ENCODE results near the gene OSBPL9. TPM values are rescaled to one million over a fixed set of nuclear protein-coding genes. Genes with fewer than 3 reads are reported as not detected.

Gene OSBPL9
- total RNA-seq, 3 donors from 2014 or later, result 44.2 to 51.5 (median 50.7) TPM

- intact Hi-C loops (cut with DNase I, micrococcal nuclease), result no loop called here
- H3K9me3 ChIP-seq, result no peaks in the 10 kb centered on the region
- ATAC-seq (no peak), DNase-seq (no peak)
- TF ChIP-seq CTCF (IDR thresholded peaks at IDR 0.05), result no peak
- H3K4me3 ChIP-seq, result no peak overlapping the region
- H3K36me3 ChIP-seq (ENCODE audit: low read depth), result no peaks in the 10 kb centered on the region
- no peaks in the 10 kb centered on the region for H3K4me1 ChIP-seq (ENCODE audit: low read depth)
Observed at GRCh38 chr1:51630393-51630792, 13.5 kb downstream of the OSBPL9 start.

GRCh38 chr1:51630922-51631321, 14.0 kb downstream of the OSBPL9 start:
- ATAC-seq, result no peak
- intact Hi-C loops (cut with DNase I, micrococcal nuclease), result no loop called here

GRCh38 chr1:51631747-51632146, 14.9 kb downstream of the OSBPL9 start:
- Histone ChIP-seq H3K4me3 (no peak overlapping the region), H3K9me3 (no peaks in the 10 kb centered on the region), H3K36me3 (ENCODE audit: low read depth) (no peaks in the 10 kb centered on the region), H3K4me1 (ENCODE audit: low read depth) (no peaks in the 10 kb centered on the region)
- no peak for TF ChIP-seq CTCF (IDR thresholded peaks at IDR 0.05)
- ATAC-seq (no peak), DNase-seq (no peak)
- intact Hi-C loops (cut with DNase I, micrococcal nuclease), result no loop called here

More at GRCh38 chr1:51630922-51631321, 14.0 kb downstream of the OSBPL9 start:
- Histone ChIP-seq H3K4me3 (no peak overlapping the region), H3K4me1 (ENCODE audit: low read depth) (no peaks in the 10 kb centered on the region), H3K9me3 (no peaks in the 10 kb centered on the region), H3K36me3 (ENCODE audit: low read depth) (no peaks in the 10 kb centered on the region)
- DNase-seq, result no peak
- no peak for TF ChIP-seq CTCF (IDR thresholded peaks at IDR 0.05)

GRCh38 chr1:51634618-51635017, 17.7 kb downstream of the OSBPL9 start:
- ATAC-seq (no peak), DNase-seq (no peak)
- H3K4me1 ChIP-seq (ENCODE audit: low read depth), result no peaks in the 10 kb centered on the region
- no peaks in the 10 kb centered on the region for H3K9me3 ChIP-seq
- TF ChIP-seq CTCF (IDR thresholded peaks at IDR 0.05), result no peak
- intact Hi-C loops (cut with DNase I, micrococcal nuclease), result no loop called here
- H3K36me3 ChIP-seq (ENCODE audit: low read depth), result no peaks in the 10 kb centered on the region
- H3K4me3 ChIP-seq, result no peak overlapping the region

GRCh38 chr1:51635615-51636014, 18.7 kb downstream of the OSBPL9 start:
- no peak for ATAC-seq
- no peak overlapping the region for H3K4me3 ChIP-seq
- no peak for TF ChIP-seq CTCF (IDR thresholded peaks at IDR 0.05)
- H3K36me3 ChIP-seq (ENCODE audit: low read depth), result no peaks in the 10 kb centered on the region
- H3K4me1 ChIP-seq (ENCODE audit: low read depth), result no peaks in the 10 kb centered on the region
- no peak for DNase-seq
- intact Hi-C loops (cut with DNase I, micrococcal nuclease), result no loop called here
- H3K9me3 ChIP-seq, result no peaks in the 10 kb centered on the region

GRCh38 chr1:51636191-51636590, 19.3 kb downstream of the OSBPL9 start:
- TF ChIP-seq CTCF (IDR thresholded peaks at IDR 0.05), result no peak
- H3K4me1 ChIP-seq (ENCODE audit: low read depth), result no peaks in the 10 kb centered on the region

More at GRCh38 chr1:51636191-51636590, 19.3 kb downstream of the OSBPL9 start:
- intact Hi-C loops (cut with DNase I, micrococcal nuclease), result no loop called here
- Histone ChIP-seq H3K36me3 (ENCODE audit: low read depth) (no peaks in the 10 kb centered on the region), H3K9me3 (no peaks in the 10 kb centered on the region), H3K4me3 (no peak overlapping the region)
- DNase-seq (no peak), ATAC-seq (no peak)
